H1 (cell line): ENCODE measurements around the gene CDADC1. TPM values are rescaled to one million over a fixed set of nuclear protein-coding genes. Genes with fewer than 3 reads are reported as not detected.

ENCODE experiments used
- BACH1 ChIP-seq: IDR thresholded peaks from 2 replicates; pipeline ENCODE4 v1.6.1; 2012; ENCODE audit warnings: low read length, improper control_type of control experiment
- BCL11A ChIP-seq, 2 experiments: IDR thresholded peaks; one replicate each; pipeline ENCODE4 v1.6.1; 2011; ENCODE audit warnings: low read depth in 2 of 2, low read length in 2 of 2, mild to moderate bottlenecking in 2 of 2
- CEBPB ChIP-seq: IDR thresholded peaks from 2 replicates; pipeline ENCODE4 v1.6.1; 2012; ENCODE audit warnings: low read depth, low read length
- CHD1 ChIP-seq: IDR thresholded peaks from 2 replicates; pipeline ENCODE4 v1.6.1; 2012; ENCODE audit warnings: low read depth, low read length, improper control_type of control experiment
- GABPA ChIP-seq: IDR thresholded peaks from 2 replicates; pipeline ENCODE4 v1.6.1; 2011; ENCODE audit warnings: mild to moderate bottlenecking, low read length, moderate library complexity, borderline replicate concordance; ENCODE audit not compliant: insufficient read depth
- GTF2F1 ChIP-seq: IDR thresholded peaks from 2 replicates; pipeline ENCODE4 v1.6.1; 2012; ENCODE audit warnings: low read depth, low read length, improper control_type of control experiment, borderline replicate concordance
- HDAC2 ChIP-seq, 2 experiments: fragments of 300-600 bp in 1 of 2; sonication (generic) in 1 of 2; IDR thresholded peaks; 2 replicates each; pipeline ENCODE4 v1.6.1; 2011 to 2012; ENCODE audit warnings: low read depth in 2 of 2, low read length in 2 of 2, mild to moderate bottlenecking in 2 of 2, moderate library complexity in 2 of 2, borderline replicate concordance in 1 of 2, inconsistent platforms in 1 of 2
- HDAC6 ChIP-seq: IDR thresholded peaks from one replicate; pipeline ENCODE4 v1.7.1; 2012; ENCODE audit warnings: low read depth, mild to moderate bottlenecking, inconsistent platforms, low read length, moderate library complexity
- JUN ChIP-seq: IDR thresholded peaks from 2 replicates; pipeline ENCODE4 v1.6.1; 2011; ENCODE audit warnings: low read depth, mild to moderate bottlenecking, improper control_type of control experiment, low read length
- JUND ChIP-seq: IDR thresholded peaks from 2 replicates; pipeline ENCODE4 v1.6.1; 2011; ENCODE audit warnings: mild to moderate bottlenecking, improper control_type of control experiment, low read length
- POLR2A ChIP-seq, 2 experiments: IDR thresholded peaks; 1 replicate in 1 of 2; 2 replicates in 1 of 2; pipeline ENCODE4 v1.6.1; 2011; ENCODE audit warnings: low read depth in 2 of 2, low read length in 2 of 2, mild to moderate bottlenecking in 2 of 2; ENCODE audit errors: control extremely low read depth in 1 of 2
- POLR2AphosphoS5 ChIP-seq: IDR thresholded peaks from 2 replicates; pipeline ENCODE4 v1.6.1; 2011; ENCODE audit warnings: low read depth, low read length
- RFX5 ChIP-seq: IDR thresholded peaks from 2 replicates; pipeline ENCODE4 v1.6.1; 2011; ENCODE audit warnings: low read depth, low read length, improper control_type of control experiment, borderline replicate concordance
- RXRA ChIP-seq: IDR thresholded peaks from 2 replicates; pipeline ENCODE4 v1.6.1; 2011; ENCODE audit warnings: low read depth, mild to moderate bottlenecking, low read length, moderate library complexity; ENCODE audit not compliant: insufficient read depth
- SIRT6 ChIP-seq: IDR thresholded peaks from one replicate; pipeline ENCODE4 v1.7.1; 2012; ENCODE audit warnings: low read length, inconsistent platforms
- TBP ChIP-seq: IDR thresholded peaks from 2 replicates; pipeline ENCODE4 v1.6.1; 2011; ENCODE audit warnings: low read depth, low read length, improper control_type of control experiment
- TEAD4 ChIP-seq: IDR thresholded peaks from 2 replicates; pipeline ENCODE4 v1.6.1; 2012; ENCODE audit warnings: low read depth, low read length, inconsistent platforms, mixed read lengths
- polyA plus RNA-seq, 7 experiments: library from polyadenylated mRNA; depleted of rRNA in 3 of 7; stranded (reverse) in 5 of 7; unstranded in 2 of 7; fragments of >200 nt in 5 of 7; fragments of 200-250 nt in 2 of 7; gene quantifications; 1 replicate in 5 of 7; 2 replicates in 1 of 7; 4 replicates in 1 of 7; pipeline versions ENCODE4 v1.2.1 to v1.2.3, GENCODE V29; 2011 to 2013; ENCODE audit warnings: missing spikeins in 2 of 7, mixed read lengths in 2 of 7
- total RNA-seq: library from RNA; stranded (reverse); fragmentation: NEBNext Ultra II Directional; extraction: Animal tissue kit (Norgen Biotek cat#: 25700); gene quantifications from 2 replicates; pipeline ENCODE4 v1.2.1, GENCODE V29; 2021
- TF ChIP-seq, protein P1 (sequence below), 3 experiments: IDR thresholded peaks; 1 replicate in 2 of 3; 2 replicates in 1 of 3; pipeline versions ENCODE4 v1.5.1 to v1.6.1; 2011; ENCODE audit warnings: low read length in 3 of 3, mild to moderate bottlenecking in 3 of 3, inconsistent platforms in 2 of 3, low read depth in 1 of 3, moderate library complexity in 1 of 3; ENCODE audit not compliant: insufficient read depth in 1 of 3; ENCODE audit errors: control extremely low read depth in 1 of 3
- TF ChIP-seq, protein P2 (sequence below): IDR thresholded peaks from 2 replicates; pipeline ENCODE4 v1.6.1; 2011; ENCODE audit warnings: low read length, improper control_type of control experiment
- TF ChIP-seq, protein P3 (sequence below): IDR thresholded peaks from 2 replicates; pipeline ENCODE4 v1.6.1; 2012; ENCODE audit warnings: inconsistent platforms

The CDADC1 gene
- total and polyA plus RNA-seq, 2 of the 8 experiments (the other 6 are each of a cell fraction or from before 2014, with no cell fraction given): 0.98 to 2.7 TPM

DNA sequence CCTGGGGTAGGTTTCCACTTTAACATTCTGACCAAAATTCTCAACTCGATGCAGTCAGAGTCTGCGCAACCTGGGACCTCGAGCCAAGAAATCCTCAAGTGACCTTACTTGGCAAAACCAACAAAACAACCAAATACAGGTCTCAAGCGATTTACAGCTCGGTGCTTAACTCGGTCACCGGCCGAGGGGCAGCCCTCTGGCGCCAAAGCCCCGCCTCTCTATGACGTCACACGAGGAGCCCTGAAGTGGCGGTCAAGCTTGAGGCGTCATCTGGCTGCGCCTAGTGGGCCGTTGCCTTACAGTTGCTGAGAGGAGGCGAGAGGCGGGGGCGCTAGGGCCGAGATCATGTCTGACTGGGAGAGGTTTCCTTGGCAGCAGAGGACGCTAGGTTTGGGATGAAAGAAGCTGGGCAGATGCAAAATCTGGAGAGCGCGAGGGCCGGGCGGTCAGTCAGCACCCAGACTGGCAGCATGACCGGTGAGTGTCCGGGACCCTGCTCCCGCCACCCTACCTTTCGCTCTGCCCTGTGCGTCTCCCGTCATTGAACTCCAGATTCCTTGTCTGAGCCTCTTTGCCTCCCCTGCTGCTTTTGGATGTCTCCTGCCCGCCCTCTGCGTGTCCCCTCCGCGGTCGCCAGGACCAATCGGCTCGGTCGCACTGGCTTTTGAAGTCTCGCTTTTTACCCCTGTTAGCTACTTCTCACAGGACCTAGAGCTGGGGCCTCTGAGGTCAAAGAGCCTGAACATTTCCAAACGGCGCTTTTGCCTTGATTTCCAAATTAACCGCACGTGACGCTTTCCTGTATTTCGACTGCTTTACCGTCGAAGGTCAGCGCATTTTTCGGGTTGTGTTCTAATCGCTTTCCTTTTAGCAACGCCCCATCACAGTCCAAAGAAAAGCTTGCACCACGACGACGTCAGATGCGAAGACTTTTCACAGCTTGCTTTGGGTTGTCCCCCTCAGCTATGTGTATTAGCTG, at the start of gene CDADC1 (continued):
- TF ChIP-seq, protein P1, sequence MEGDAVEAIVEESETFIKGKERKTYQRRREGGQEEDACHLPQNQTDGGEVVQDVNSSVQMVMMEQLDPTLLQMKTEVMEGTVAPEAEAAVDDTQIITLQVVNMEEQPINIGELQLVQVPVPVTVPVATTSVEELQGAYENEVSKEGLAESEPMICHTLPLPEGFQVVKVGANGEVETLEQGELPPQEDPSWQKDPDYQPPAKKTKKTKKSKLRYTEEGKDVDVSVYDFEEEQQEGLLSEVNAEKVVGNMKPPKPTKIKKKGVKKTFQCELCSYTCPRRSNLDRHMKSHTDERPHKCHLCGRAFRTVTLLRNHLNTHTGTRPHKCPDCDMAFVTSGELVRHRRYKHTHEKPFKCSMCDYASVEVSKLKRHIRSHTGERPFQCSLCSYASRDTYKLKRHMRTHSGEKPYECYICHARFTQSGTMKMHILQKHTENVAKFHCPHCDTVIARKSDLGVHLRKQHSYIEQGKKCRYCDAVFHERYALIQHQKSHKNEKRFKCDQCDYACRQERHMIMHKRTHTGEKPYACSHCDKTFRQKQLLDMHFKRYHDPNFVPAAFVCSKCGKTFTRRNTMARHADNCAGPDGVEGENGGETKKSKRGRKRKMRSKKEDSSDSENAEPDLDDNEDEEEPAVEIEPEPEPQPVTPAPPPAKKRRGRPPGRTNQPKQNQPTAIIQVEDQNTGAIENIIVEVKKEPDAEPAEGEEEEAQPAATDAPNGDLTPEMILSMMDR (IDR thresholded peaks at IDR 0.05; ENCODE audit: control extremely low read depth in 1 of 3, insufficient read depth in 1 of 3, low read depth in 1 of 3, low read length in 3 of 3): no peak; a peak in 1 of 4 replicates
- TF ChIP-seq POLR2A (IDR thresholded peaks at IDR 0.05; ENCODE audit: control extremely low read depth in 1 of 2, low read depth in 2 of 2, low read length in 2 of 2) (peak; percentile 63 to 75), HDAC6 (no peak), SIRT6 (no peak), GTF2F1 (no peak), JUND (peak; percentile 83), HDAC2 (IDR thresholded peaks at IDR 0.05; ENCODE audit: borderline replicate concordance in 1 of 2, low read depth in 2 of 2, low read length in 2 of 2) (peak in 1 of 2 experiments; percentile 85; a peak in 1 of 4 replicates), TEAD4 (0 out of 2 replicates have a peak, but pooled peaks have one; percentile 13), RXRA (no peak), CEBPB (no peak), RFX5 (no peak), CHD1 (no peak), TBP (peak; percentile 65; the same call in 1 of the 2 replicates), POLR2AphosphoS5 (peak; percentile 55), BACH1 (no peak), JUN (no peak), GABPA (no peak), BCL11A (IDR thresholded peaks at IDR 0.05; ENCODE audit: low read depth in 2 of 2, low read length in 2 of 2) (no peak)
- TF ChIP-seq, protein P2, sequence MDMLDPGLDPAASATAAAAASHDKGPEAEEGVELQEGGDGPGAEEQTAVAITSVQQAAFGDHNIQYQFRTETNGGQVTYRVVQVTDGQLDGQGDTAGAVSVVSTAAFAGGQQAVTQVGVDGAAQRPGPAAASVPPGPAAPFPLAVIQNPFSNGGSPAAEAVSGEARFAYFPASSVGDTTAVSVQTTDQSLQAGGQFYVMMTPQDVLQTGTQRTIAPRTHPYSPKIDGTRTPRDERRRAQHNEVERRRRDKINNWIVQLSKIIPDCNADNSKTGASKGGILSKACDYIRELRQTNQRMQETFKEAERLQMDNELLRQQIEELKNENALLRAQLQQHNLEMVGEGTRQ: no peak
- TF ChIP-seq, protein P3, sequence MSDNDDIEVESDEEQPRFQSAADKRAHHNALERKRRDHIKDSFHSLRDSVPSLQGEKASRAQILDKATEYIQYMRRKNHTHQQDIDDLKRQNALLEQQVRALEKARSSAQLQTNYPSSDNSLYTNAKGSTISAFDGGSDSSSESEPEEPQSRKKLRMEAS: peak; percentile 25; the same call in 1 of the 2 replicates
